Stomach smooth muscle (tissue), 2 donors: Measurements from ENCODE around the gene CASKIN2.

Experiments used
- H3K27ac ChIP-seq: one replicate; pipeline ENCODE4 v1.7.0; 2013; ENCODE audit warnings: mild to moderate bottlenecking, low read length, inconsistent platforms
- H3K27me3 ChIP-seq, 2 donors: one replicate each; pipeline ENCODE4 v1.7.0; 2013; ENCODE audit warnings: low read length in 2 of 2; ENCODE audit not compliant: insufficient read depth in 2 of 2, control insufficient read depth in 1 of 2
- H3K36me3 ChIP-seq, 2 donors: one replicate each; pipeline ENCODE4 v1.7.0; 2013; ENCODE audit warnings: low read length in 2 of 2; ENCODE audit not compliant: control insufficient read depth in 2 of 2, insufficient read depth in 2 of 2
- H3K4me1 ChIP-seq: one replicate; pipeline ENCODE4 v1.7.0; 2013; ENCODE audit warnings: low read length; ENCODE audit not compliant: control insufficient read depth, insufficient read depth
- H3K4me3 ChIP-seq, 2 donors: one replicate each; pipeline ENCODE4 v1.7.0; 2013; ENCODE audit warnings: low read length in 2 of 2
- H3K9ac ChIP-seq, 2 donors: one replicate each; pipeline ENCODE4 v1.7.0; 2013; ENCODE audit warnings: low read length in 2 of 2, mild to moderate bottlenecking in 1 of 2
- H3K9me3 ChIP-seq, 2 donors: one replicate each; pipeline ENCODE4 v1.7.0; 2013; ENCODE audit warnings: low read length in 2 of 2; ENCODE audit not compliant: control insufficient read depth in 2 of 2
- donor health status: healthy.
- donor health status: Pancreatic carcinoma.

CASKIN2 gene

DNA sequence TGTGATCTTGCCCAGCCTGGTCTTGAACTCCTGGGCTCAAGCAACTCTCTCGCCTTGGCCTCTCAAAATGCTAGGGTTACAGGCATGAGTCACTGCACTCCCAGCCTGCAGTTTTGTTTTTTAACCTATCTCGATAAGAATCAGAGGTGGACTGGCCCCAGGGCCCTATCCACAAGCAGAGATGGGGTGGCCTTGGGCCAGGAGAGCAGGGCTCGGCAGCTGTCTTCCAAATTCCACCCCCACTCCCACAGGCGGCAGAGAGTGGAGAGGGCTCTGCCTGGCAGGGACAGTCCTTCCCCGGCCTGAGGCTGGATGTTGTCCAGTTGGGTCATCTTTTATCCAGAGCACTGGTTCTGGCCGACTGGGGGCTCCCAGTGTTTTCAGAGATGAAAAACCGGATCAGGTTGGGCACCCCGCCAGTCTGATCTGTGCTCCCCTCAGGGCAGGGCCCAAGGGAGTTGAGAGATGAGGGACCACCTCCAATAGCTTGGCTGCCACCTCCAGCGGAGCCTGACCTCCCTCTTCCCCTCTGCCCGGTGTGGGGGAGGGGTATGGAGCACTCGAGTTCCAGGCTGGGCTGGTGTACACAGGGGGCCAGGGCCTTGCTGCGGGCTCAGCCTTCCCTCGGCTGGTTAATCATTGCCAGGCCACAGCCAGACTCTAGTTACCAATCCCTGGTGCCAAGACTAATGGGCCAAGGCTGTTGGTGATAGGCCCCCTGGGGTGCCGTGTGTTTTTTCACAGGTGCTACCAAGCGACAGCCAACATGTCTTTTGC, 41.9 kb upstream of the CASKIN2 start:
- no peak overlapping the region for H3K9ac ChIP-seq
- no peak overlapping the region for H3K4me3 ChIP-seq
- peaks cover 4% of the 10 kb centered on the region for H3K4me1 ChIP-seq
- no peaks in the 10 kb centered on the region for H3K27me3 ChIP-seq
- no peak overlapping the region for H3K27ac ChIP-seq
- H3K9me3 ChIP-seq: no peaks in the 10 kb centered on the region
- H3K36me3 ChIP-seq: no peaks in the 10 kb centered on the region

DNA sequence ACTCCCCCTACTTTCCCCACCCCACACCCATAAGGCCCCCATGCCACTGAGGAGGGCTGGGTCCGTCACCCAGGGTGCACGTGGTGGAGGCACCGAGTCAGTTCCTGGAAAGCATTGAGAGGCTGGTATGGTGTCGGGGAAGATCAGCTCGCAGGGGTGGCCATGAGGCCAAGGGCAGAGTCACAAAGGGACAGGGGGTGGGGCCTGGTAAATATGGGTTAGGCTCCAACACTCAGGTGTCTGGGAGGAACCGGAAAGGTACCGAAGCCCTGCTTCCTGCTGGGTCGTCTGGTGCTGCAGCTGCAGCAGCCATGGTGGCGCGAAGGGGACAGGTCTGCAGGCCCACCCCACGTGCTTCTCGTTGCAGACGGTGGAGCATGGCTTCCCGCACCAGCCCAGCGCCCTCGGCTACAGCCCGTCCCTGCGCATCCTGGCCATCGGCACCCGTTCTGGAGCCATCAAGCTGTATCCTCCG, 40.4 kb upstream of the CASKIN2 start:
- Histone ChIP-seq H3K4me1 (peaks cover 4% of the 10 kb centered on the region), H3K27me3 (no peaks in the 10 kb centered on the region), H3K9ac (no peak overlapping the region), H3K4me3 (no peak overlapping the region), H3K27ac (no peak overlapping the region), H3K9me3 (no peaks in the 10 kb centered on the region), H3K36me3 (no peaks in the 10 kb centered on the region)

DNA sequence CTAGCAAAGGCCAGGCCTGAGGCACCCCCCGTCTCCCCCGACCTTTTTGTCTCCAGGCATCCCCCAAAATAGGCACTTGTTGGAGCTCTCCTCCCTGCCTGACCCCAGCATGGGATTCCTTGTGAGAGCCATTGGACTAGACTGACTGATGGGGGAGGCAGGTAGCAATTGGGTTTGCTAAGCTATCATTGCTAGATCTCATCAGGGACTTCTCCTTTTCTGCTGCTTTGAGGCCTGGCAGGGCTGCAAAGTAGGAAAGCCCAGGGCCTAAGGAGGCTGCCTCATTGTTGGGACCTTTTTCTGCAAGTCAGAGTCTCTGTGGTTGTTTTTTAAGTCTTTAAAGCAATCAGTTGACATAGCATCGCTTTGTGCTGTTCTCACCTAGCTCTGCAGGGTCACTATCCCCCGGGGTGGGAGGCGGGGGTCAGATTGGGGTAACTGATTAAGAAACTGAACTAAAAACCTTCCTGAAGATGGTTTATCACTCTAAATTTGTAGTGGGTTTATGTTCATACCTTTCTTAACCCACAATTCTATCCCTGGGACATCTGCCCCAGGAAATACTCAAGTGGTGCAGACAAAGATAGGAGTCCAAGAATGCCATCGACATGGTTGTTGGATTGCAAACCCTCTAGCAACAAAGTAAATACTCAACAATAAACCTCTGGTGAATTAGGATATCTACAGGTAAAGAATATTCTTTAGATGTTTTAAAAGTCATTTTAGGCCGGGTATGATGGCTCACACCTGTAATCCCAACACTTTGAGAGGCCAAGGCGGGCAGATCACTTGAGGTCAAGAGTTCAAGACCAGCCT, 38.2 kb upstream of the CASKIN2 start:
- no peak overlapping the region for H3K27ac ChIP-seq
- peaks cover 4% of the 10 kb centered on the region for H3K4me1 ChIP-seq
- H3K27me3 ChIP-seq: no peaks in the 10 kb centered on the region
- H3K36me3 ChIP-seq: no peaks in the 10 kb centered on the region
- no peak overlapping the region for H3K9ac ChIP-seq
- no peak overlapping the region for H3K4me3 ChIP-seq
- H3K9me3 ChIP-seq: no peaks in the 10 kb centered on the region

DNA sequence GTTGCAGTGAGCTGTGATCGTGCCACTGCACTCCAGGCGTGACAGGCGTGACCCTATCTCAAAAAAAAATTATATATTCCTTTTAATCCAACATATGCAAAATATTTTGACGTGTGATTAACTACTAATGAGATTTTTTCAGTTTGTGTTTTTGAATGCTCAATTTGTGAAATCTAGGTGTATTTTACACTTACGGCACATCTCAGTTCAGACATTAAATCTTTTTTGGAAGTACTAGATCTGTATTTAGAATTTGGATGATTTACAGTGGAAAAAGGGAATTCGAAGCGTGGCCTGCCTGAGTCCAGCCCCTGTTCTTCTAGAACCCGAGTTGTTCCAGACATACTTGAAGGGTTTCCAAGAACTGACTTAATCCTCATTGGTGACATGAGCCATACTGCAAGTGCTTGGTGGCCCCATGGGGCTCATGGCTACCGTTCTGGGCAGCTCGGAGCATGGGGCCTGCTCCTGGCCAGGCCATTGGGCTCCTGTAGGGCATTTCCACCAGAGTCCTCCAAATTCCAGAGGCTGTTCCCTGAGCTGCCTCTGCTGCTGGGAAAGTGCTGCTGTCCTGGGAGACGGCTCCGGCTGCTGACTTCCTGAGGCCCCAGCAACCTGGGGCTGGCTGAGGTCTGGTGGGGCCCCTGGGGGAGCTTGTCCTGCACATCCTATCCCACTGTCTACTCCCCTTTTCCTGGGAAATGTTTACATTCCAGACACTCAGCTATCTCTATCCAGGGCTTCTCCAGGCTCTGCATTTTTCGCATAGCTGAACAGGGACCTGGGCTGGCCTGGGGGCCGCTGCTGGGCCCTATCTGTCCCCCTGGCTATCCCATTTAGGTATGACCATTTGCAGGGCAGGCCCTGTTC, 37.3 kb upstream of the CASKIN2 start:
- Histone ChIP-seq H3K9ac (no peak overlapping the region), H3K27me3 (no peaks in the 10 kb centered on the region), H3K27ac (no peak overlapping the region), H3K9me3 (no peaks in the 10 kb centered on the region), H3K4me3 (no peak overlapping the region), H3K36me3 (no peaks in the 10 kb centered on the region), H3K4me1 (peaks cover 4% of the 10 kb centered on the region)

DNA sequence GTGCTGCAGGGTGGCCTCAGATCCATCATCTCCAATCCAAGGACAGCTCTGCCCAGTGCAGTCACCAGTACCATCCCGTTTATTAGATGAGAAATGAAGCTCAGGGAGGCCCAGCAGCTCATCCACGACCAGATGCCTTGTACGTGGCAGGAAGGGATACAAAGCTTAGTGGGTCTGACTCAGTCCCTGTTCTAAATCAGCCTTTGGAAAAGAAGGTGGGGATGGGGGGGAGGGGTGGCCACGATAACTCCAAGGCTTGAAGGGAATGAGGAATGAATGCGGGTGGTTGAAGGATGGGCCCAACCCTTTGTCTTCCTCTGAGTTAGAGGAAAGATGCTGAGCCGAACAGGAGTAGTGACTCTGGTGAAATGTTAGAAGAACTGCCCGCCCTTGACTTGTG, 35.9 kb upstream of the CASKIN2 start:
- no peak overlapping the region for H3K9ac ChIP-seq
- no peaks in the 10 kb centered on the region for H3K4me1 ChIP-seq

DNA sequence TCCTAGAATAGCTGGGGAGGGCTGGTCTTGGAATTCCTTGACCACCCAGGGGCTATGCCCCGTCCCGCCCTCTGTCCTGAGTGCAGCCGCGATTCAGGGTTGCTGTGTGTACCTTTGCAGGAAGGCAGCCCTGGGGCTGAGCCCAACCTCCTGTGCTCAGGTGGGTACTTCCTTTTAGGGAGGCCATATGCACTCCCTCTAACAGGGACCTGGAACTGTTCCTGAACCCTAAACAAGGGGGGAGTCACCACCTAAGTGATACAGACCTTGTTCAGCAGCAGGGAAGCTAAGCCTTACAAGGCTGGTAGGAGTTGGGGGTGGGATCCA, 34.8 kb upstream of the CASKIN2 start:
- Histone ChIP-seq H3K27ac (no peak overlapping the region), H3K4me1 (no peaks in the 10 kb centered on the region), H3K9me3 (no peaks in the 10 kb centered on the region), H3K36me3 (no peaks in the 10 kb centered on the region), H3K27me3 (no peaks in the 10 kb centered on the region), H3K9ac (no peak overlapping the region), H3K4me3 (no peak overlapping the region)

More for the DNA sequence above, 35.9 kb upstream of the CASKIN2 start:
- Histone ChIP-seq H3K36me3 (no peaks in the 10 kb centered on the region), H3K4me3 (no peak overlapping the region), H3K9me3 (no peaks in the 10 kb centered on the region), H3K27me3 (no peaks in the 10 kb centered on the region), H3K27ac (no peak overlapping the region)

DNA sequence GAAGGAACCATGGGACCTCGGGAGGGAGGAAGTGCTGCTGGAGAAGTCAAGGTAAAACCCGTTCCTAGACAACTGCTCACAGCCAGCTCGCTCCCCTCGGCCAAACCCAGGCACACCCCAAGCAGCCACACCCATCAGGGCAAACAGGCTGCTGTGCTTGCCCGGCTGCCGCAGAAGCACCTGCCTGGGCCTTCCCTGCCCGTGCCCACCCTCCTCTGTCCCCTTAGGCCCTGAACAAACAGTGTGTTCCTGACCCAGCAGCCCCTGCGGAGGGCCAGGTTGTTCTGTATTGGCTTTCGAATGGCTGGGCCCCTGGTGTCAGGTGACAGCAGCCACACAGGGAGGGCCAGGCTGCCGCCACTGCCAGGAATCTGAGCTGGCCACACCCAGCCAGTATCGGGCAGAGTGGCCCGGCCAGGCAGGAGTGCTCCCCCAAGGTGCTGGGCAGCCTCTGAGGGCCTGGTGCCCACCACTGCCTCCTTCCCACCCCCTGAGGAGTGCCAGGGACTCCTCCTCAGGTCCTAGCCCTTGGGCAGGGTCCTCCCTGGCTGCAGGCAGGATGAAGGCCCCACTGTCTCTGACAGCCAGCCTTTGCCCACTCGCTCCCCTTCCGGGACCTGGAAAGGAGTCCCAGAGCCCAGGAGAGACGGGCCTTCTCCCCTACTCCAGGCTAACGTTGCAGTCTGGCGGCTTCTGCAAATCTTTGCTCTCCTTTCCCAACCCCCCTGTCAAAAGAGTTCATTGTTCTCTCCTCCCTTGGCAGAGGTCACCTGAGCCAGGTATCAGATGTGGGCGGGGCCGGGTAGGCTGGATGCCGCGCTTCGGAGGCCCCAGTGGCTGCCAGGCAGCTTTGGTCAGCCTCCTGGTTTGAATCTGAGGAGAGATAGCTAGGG, 34.2 kb upstream of the CASKIN2 start:
- Histone ChIP-seq H3K9me3 (no peaks in the 10 kb centered on the region), H3K9ac (no peak overlapping the region), H3K27me3 (no peaks in the 10 kb centered on the region), H3K27ac (no peak overlapping the region), H3K4me3 (no peak overlapping the region), H3K4me1 (no peaks in the 10 kb centered on the region), H3K36me3 (no peaks in the 10 kb centered on the region)

DNA sequence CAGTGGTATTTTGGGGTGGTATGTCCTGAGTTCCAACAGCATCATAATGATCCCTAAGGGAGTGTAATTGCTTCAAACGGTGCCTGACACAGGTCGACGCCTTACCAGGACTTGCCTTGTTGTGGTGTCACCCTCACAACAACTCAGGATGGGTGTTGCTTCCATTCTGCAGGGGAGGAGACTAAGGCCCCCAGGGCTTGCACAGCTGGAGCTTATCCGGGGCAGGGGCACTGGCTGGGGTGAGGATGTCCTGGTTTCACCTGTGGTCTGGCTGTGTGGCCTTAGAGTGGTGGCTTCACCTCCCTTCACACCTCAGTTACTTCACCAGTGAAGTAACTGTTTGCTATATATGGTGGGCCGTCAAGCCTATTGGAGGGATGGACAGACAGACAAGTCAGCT, 33.5 kb upstream of the CASKIN2 start:
- H3K9ac ChIP-seq: no peak overlapping the region
- no peaks in the 10 kb centered on the region for H3K9me3 ChIP-seq
- H3K27me3 ChIP-seq: no peaks in the 10 kb centered on the region
- H3K4me1 ChIP-seq: no peaks in the 10 kb centered on the region
- H3K27ac ChIP-seq: no peak overlapping the region
- H3K4me3 ChIP-seq: no peak overlapping the region
- H3K36me3 ChIP-seq: no peaks in the 10 kb centered on the region

DNA sequence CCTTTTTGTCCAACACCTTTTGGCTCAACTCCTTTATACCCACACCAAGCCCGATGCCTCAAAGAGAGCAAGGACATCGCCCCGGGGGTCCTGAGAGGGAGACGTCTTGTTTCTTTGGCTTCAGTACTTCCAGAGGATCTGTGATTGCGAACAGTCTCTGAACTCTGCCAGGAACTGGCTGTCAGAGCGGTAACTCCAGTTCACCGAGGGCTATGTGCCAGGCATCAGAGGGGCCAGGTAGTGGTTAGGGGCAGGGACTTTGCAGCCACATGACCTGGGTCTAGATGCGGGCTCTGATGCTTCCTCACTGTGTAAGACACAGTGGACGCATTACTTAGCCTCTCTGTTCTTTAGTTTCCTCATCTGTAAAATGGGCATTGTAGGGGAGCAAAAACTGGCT, 31.8 kb upstream of the CASKIN2 start:
- Histone ChIP-seq H3K4me1 (no peaks in the 10 kb centered on the region), H3K9me3 (no peaks in the 10 kb centered on the region), H3K36me3 (no peaks in the 10 kb centered on the region), H3K27ac (no peak overlapping the region), H3K4me3 (no peak overlapping the region), H3K27me3 (no peaks in the 10 kb centered on the region), H3K9ac (no peak overlapping the region)

DNA sequence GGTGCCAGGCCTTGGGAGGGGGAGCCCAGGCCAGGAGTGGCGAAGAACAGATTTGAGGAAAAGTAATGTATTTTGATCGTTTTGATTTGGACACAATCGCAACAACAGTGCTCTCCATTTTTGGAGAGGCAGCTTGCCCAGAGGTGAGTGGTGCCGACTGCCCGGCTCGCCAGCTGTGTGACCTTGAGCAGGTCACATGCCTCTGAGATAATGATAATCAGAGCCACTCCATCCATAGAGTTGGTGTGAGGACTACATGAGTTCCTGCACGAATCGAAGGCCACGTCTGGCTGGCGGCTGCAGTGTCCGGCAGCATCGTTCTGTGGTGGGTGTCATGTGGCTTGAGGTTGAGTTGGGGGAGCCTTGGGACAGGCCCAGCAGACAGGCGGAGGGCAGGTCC, 30.8 kb upstream of the CASKIN2 start:
- Histone ChIP-seq H3K4me1 (no peaks in the 10 kb centered on the region), H3K27me3 (no peaks in the 10 kb centered on the region), H3K9ac (no peak overlapping the region), H3K9me3 (no peaks in the 10 kb centered on the region), H3K4me3 (no peak overlapping the region), H3K27ac (no peak overlapping the region), H3K36me3 (no peaks in the 10 kb centered on the region)
